ENCODE results near the gene ZNF160. TPM values are rescaled to one million over a fixed set of nuclear protein-coding genes. Genes with fewer than 3 reads are reported as not detected.
"Not testable (repeated sequence)": the region's sequence is repeated elsewhere in the genome, so short reads cannot be mapped to it uniquely, and the experiment has no call there.

ZNF160 gene
- total and polyA plus RNA-seq, 2 experiments from 2014 or later = 53.8 to 110 TPM

GRCh38 chr19:53034054-53034453, 69.2 kb downstream of the ZNF160 start:
- H3K36me3 ChIP-seq = no peaks in the 10 kb centered on the region
- no peak for DNase-seq (ENCODE audit: low read depth in 1 of 2, low spot score in 1 of 2)
- TF ChIP-seq CTCF (IDR thresholded peaks at IDR 0.05; ENCODE audit: low read depth, low read length) = no peak
- no peaks in the 10 kb centered on the region for H3K4me1 ChIP-seq (ENCODE audit: low read depth)
- H3K9me3 ChIP-seq (ENCODE audit: low read depth) = no peaks in the 10 kb centered on the region
- no peak overlapping the region for H3K27ac ChIP-seq
- no peak overlapping the region for H3K4me3 ChIP-seq
- no peaks in the 10 kb centered on the region for H3K27me3 ChIP-seq

- not testable (repeated sequence) for H3K4me1 ChIP-seq (ENCODE audit: low read depth); H3K27me3 ChIP-seq; H3K9me3 ChIP-seq (ENCODE audit: low read depth); H3K27ac ChIP-seq; DNase-seq (ENCODE audit: low read depth in 1 of 2, low spot score in 1 of 2); H3K36me3 ChIP-seq; H3K4me3 ChIP-seq
These were observed 74.9 kb downstream of the ZNF160 start for GRCh38 chr19:53028306-53028705.

GRCh38 chr19:53019684-53020083, 83.5 kb downstream of the ZNF160 start:
- TF ChIP-seq CTCF (IDR thresholded peaks at IDR 0.05; ENCODE audit: low read depth, low read length) = peak; percentile 18
- Histone ChIP-seq H3K4me1 (ENCODE audit: low read depth) (no peaks in the 10 kb centered on the region), H3K27ac (no peak overlapping the region), H3K9me3 (ENCODE audit: low read depth) (no peaks in the 10 kb centered on the region), H3K27me3 (no peaks in the 10 kb centered on the region), H3K36me3 (no peaks in the 10 kb centered on the region), H3K4me3 (no peak overlapping the region)
- DNase-seq (ENCODE audit: low read depth in 1 of 2, low spot score in 1 of 2) = peak; percentile 3 to 38

Other genes starting within 250 kb of the ZNF160 start
- gene ZNF468, start 245.8 kb downstream of the ZNF160 start, total RNA-seq = 19.9 and 23.0 TPM in 2 replicates
- 14.0 and 19.5 TPM in 2 replicates for gene ZNF468, start 245.8 kb downstream of the ZNF160 start, polyA plus RNA-seq
- gene ZNF320, start 205.8 kb downstream of the ZNF160 start, total RNA-seq = 55.0 and 56.3 TPM in 2 replicates
- 17.8 and 19.7 TPM in 2 replicates for gene ZNF320, start 205.8 kb downstream of the ZNF160 start, polyA plus RNA-seq
- gene ZNF888, start 180.0 kb downstream of the ZNF160 start, total RNA-seq = 1.1 and 7.3 TPM in 2 replicates
- 1.1 and 2.0 TPM in 2 replicates for gene ZNF888, start 180.0 kb downstream of the ZNF160 start, polyA plus RNA-seq
- gene ZNF816, start 140.5 kb downstream of the ZNF160 start, total RNA-seq = 11.7 TPM in 2 replicates
- 7.0 and 8.6 TPM in 2 replicates for gene ZNF816, start 140.5 kb downstream of the ZNF160 start, polyA plus RNA-seq
- not detected in 2 replicates for gene ERVV-1, start 89.5 kb downstream of the ZNF160 start, total RNA-seq
- gene ERVV-1, start 89.5 kb downstream of the ZNF160 start, polyA plus RNA-seq = 0.57 TPM in 1 of 2 replicates, not detected in the other
- 0.06 and 0.14 TPM in 2 replicates for gene ERVV-2, start 58.7 kb downstream of the ZNF160 start, total RNA-seq
- 0.91 TPM in 1 of 2 replicates, not detected in the other for gene ERVV-2, start 58.7 kb downstream of the ZNF160 start, polyA plus RNA-seq
- gene ZNF415, start 29.5 kb upstream of the ZNF160 start, total RNA-seq = 11.9 and 17.0 TPM in 2 replicates
- gene ZNF415, start 29.5 kb upstream of the ZNF160 start, polyA plus RNA-seq = 11.8 and 22.9 TPM in 2 replicates
- 2.9 and 5.8 TPM in 2 replicates for gene ZNF347, start 55.6 kb upstream of the ZNF160 start, total RNA-seq
- gene ZNF347, start 55.6 kb upstream of the ZNF160 start, polyA plus RNA-seq = 1.9 and 5.8 TPM in 2 replicates
- gene ZNF665, start 89.9 kb upstream of the ZNF160 start, total RNA-seq = 1.4 and 5.2 TPM in 2 replicates
- 1.0 and 4.1 TPM in 2 replicates for gene ZNF665, start 89.9 kb upstream of the ZNF160 start, polyA plus RNA-seq
- gene ZNF677, start 151.5 kb upstream of the ZNF160 start, total RNA-seq = 47.0 and 62.1 TPM in 2 replicates
- gene ZNF677, start 151.5 kb upstream of the ZNF160 start, polyA plus RNA-seq = 49.2 and 68.8 TPM in 2 replicates
- gene VN1R2, start 154.9 kb upstream of the ZNF160 start, total RNA-seq = not detected in 2 replicates
- gene VN1R2, start 154.9 kb upstream of the ZNF160 start, polyA plus RNA-seq = 0.21 TPM in 1 of 2 replicates, not detected in the other
- gene VN1R4, start 164.3 kb upstream of the ZNF160 start, total RNA-seq = not detected in 2 replicates
- not detected in 2 replicates for gene VN1R4, start 164.3 kb upstream of the ZNF160 start, polyA plus RNA-seq
- 4.5 TPM in 2 replicates for gene ZNF845, start 230.3 kb upstream of the ZNF160 start, total RNA-seq
- 3.1 and 4.4 TPM in 2 replicates for gene ZNF845, start 230.3 kb upstream of the ZNF160 start, polyA plus RNA-seq

Data from cardiac muscle cell (in vitro differentiated cells and primary cell).